ENCODE data around the gene CTCFL.

- no peak for TF ChIP-seq TAF1 (IDR thresholded peaks at IDR 0.05; ENCODE audit: borderline replicate concordance, low read depth, low read length)
- no peak for TF ChIP-seq POLR2A (IDR thresholded peaks at IDR 0.05; ENCODE audit: low read depth, low read length)
- no peak for TF ChIP-seq POLR2AphosphoS5 (IDR thresholded peaks at IDR 0.05; ENCODE audit: low read depth, low read length)
These were observed 35.0 kb upstream of the CTCFL start for GRCh38 chr20:57559658-57560553.
